OCI-LY7 (cell line): ENCODE data around the gene PRIMPOL. TPM values are rescaled to one million over a fixed set of nuclear protein-coding genes. Genes with fewer than 3 reads are reported as not detected.

Experiments used
- BruUV-seq: library from RNA; stranded (reverse); fragments of 400-500 nt; replicated peaks from 2 replicates; lab custom pipeline; 2021; lab: Mats Ljungman, UMichigan
- CTCF ChIA-PET: fragments of 300-600 bp; sonication (Branson Sonifier 250); formaldehyde crosslinking; loops from one replicate; lab custom pipeline; 2022; ENCODE audit warnings: antibody characterized with exemption; ENCODE audit not compliant: unreplicated experiment; lab: Charles Lee
- POLR2A ChIA-PET: fragments of 300-600 bp; sonication (Branson Sonifier 250); formaldehyde crosslinking; loops from one replicate; lab custom pipeline; 2022; ENCODE audit warnings: antibody characterized with exemption; lab: Charles Lee
- DNase-seq: peaks from one replicate; pipeline ENCODE4 v3.0.0-alpha.2; 2015; ENCODE audit warnings: low spot score
- H2AFZ ChIP-seq: fragments of 200-600 bp; sonication (generic), shearing (Covaris generic); 2 replicates; pipeline ENCODE4 v1.6.1; 2014; ENCODE audit warnings: mild to moderate bottlenecking, antibody characterized with exemption, low read length, moderate library complexity
- H3K27ac ChIP-seq: fragments of 200-600 bp; sonication (generic); 2 replicates; pipeline ENCODE4 v1.5.1; 2014; ENCODE audit warnings: mixed run types, low read depth, mild to moderate bottlenecking, moderate library complexity, low read length, inconsistent platforms; ENCODE audit not compliant: poor library complexity, severe bottlenecking
- H3K36me3 ChIP-seq: fragments of 200-600 bp; sonication (generic); 2 replicates; pipeline ENCODE4 v1.6.1; 2014; ENCODE audit warnings: mild to moderate bottlenecking, antibody characterized with exemption, low read length, moderate library complexity, mixed read lengths; ENCODE audit not compliant: insufficient read depth
- H3K4me1 ChIP-seq: fragments of 200-600 bp; sonication (generic); 2 replicates; pipeline ENCODE4 v1.5.1; 2014; ENCODE audit warnings: mild to moderate bottlenecking, low read length; ENCODE audit not compliant: insufficient read depth, poor library complexity, severe bottlenecking
- H3K4me2 ChIP-seq: fragments of 200-600 bp; sonication (generic); 2 replicates; pipeline ENCODE4 v1.6.1; 2014; ENCODE audit warnings: mild to moderate bottlenecking, low read length
- H3K4me3 ChIP-seq: fragments of 200-600 bp; sonication (generic); 2 replicates; pipeline ENCODE4 v1.5.1; 2014; ENCODE audit warnings: mild to moderate bottlenecking, low read depth, low read length; ENCODE audit not compliant: poor library complexity, severe bottlenecking
- H3K79me2 ChIP-seq: fragments of 200-600 bp; sonication (generic); 2 replicates; pipeline ENCODE4 v1.6.1; 2016; ENCODE audit warnings: low read depth, mild to moderate bottlenecking, low read length, moderate library complexity, mixed read lengths; ENCODE audit not compliant: insufficient read depth
- H3K9me2 ChIP-seq: fragments of 200-600 bp; sonication (generic); 2 replicates; pipeline ENCODE4 v1.6.1; 2016; ENCODE audit warnings: mild to moderate bottlenecking, low read length, mixed read lengths; ENCODE audit not compliant: insufficient read depth
- H3K9me3 ChIP-seq: fragments of 200-600 bp; sonication (generic); 2 replicates; pipeline ENCODE4 v1.6.1; 2014; ENCODE audit warnings: mild to moderate bottlenecking, mixed run types, low read length, mixed read lengths
- H4K20me1 ChIP-seq: fragments of 200-600 bp; sonication (generic); 2 replicates; pipeline ENCODE4 v1.6.1; 2014; ENCODE audit warnings: mild to moderate bottlenecking, antibody characterized with exemption, low read length, moderate library complexity, mixed read lengths; ENCODE audit not compliant: insufficient read depth
- CTCF ChIP-seq: fragments of 200-600 bp; sonication (generic); conservative IDR thresholded peaks from 2 replicates; pipeline ENCODE4 v1.5.1; 2014; ENCODE audit warnings: mild to moderate bottlenecking, antibody characterized with exemption, low read length, moderate library complexity, mixed read lengths
- EZH2phosphoT487 ChIP-seq: fragments of 200-600 bp; sonication (generic); IDR thresholded peaks from 2 replicates; pipeline ENCODE4 v1.6.1; 2018; ENCODE audit warnings: low read depth, borderline replicate concordance, mild to moderate bottlenecking, mixed run types, antibody characterized with exemption, low read length, moderate library complexity, mixed read lengths
- intact Hi-C: fragments of 100-400 bp; cut with micrococcal nuclease; formaldehyde crosslinking; loops from one replicate; pipeline ENCODE4 v1.10.0; 2022; ENCODE audit not compliant: unreplicated experiment
- total RNA-seq, 2 experiments: library from RNA; depleted of rRNA in 1 of 2; stranded (reverse); fragments of >200 nt in 1 of 2; shearing (Covaris generic) in 1 of 2; gene quantifications; 2 replicates each; pipeline ENCODE4 v1.2.3, GENCODE V29; 2014 to 2022

Gene PRIMPOL
- total RNA-seq, 2 experiments from 2014 or later, result 8.8 to 23.4 TPM

DNA sequence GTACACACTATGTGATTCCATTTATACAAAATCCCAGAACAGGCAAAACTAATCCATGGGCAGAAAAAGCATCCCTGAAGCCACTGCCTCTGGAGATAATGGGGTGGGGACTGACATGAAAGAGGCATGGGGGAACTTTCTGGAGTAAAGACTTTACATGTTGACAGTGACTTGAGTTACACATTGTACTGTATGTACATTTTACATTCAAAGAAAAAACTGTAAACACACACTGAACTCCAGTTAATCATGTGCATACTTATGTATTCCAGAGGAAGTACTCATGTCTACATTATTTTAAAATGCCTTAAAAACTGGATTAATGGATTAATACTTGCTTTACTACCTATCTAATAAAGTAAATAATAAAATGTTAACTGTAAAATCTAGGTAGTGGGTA lies 62.8 kb downstream of the PRIMPOL start:
- H4K20me1 ChIP-seq, result no peaks in the 10 kb centered on the region
- peaks cover 9% of the 10 kb centered on the region; the same call in 1 of the 2 replicates for H3K79me2 ChIP-seq
- no peak overlapping the region for H2AFZ ChIP-seq
- no TSS peak for BruUV-seq
- peaks cover 7% of the 10 kb centered on the region for H3K4me1 ChIP-seq
- no peak overlapping the region for H3K27ac ChIP-seq
- POLR2A ChIA-PET, result interaction anchor here (0.7 kb wide), 1 partner anchor 22 kb away, joined by 5 read pairs; the partner anchor contains the start of gene CENPU
- no peak overlapping the region for H3K4me2 ChIP-seq
- H3K4me3 ChIP-seq, result no peak overlapping the region
- TF ChIP-seq EZH2phosphoT487, result no peak
- no peak for TF ChIP-seq CTCF
- intact Hi-C loops, result no loop called here
- CTCF ChIA-PET, result no interaction called here
- peaks cover 100% of the 10 kb centered on the region for H3K36me3 ChIP-seq
- no peak for DNase-seq
- peaks cover 8% of the 10 kb centered on the region; the same call in 1 of the 2 replicates for H3K9me3 ChIP-seq
- H3K9me2 ChIP-seq, result no peaks in the 10 kb centered on the region

DNA sequence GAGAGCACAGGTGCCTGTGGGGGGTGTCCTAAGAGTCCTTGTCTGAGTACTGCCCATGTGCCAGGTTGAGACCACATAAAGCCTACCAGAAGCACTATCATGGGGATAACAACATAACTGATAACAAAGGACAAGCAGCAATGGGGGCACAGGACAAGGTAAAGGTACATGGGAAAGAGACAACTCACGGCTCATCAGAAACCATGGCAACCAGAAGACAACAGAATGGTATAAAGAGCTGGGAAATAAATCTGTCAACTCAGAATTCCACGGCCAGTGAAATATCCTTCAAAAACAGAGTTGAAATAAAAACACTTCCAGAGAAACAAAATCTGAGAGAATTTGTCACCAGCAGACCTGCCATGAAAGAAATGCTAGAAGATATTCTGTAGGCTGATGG lies 64.3 kb downstream of the PRIMPOL start:
- CTCF ChIA-PET, result no interaction called here
- intact Hi-C loops, result no loop called here
- Histone ChIP-seq H3K36me3 (peaks cover 100% of the 10 kb centered on the region), H3K4me2 (no peak overlapping the region), H4K20me1 (no peaks in the 10 kb centered on the region), H3K4me1 (peaks cover 10% of the 10 kb centered on the region), H2AFZ (no peak overlapping the region), H3K9me2 (no peaks in the 10 kb centered on the region), H3K27ac (no peak overlapping the region), H3K9me3 (peaks cover 8% of the 10 kb centered on the region; the same call in 1 of the 2 replicates), H3K4me3 (no peak overlapping the region), H3K79me2 (0 out of 2 replicates have a peak, but pooled peaks cover 3% of the 10 kb centered on the region)
- no peak for TF ChIP-seq EZH2phosphoT487
- TF ChIP-seq CTCF, result no peak
- POLR2A ChIA-PET, result interaction anchor here (0.8 to 1.7 kb wide), 3 partner anchors 12 to 19 kb away, joined by 3 read pairs; no protein-coding TSS in a partner anchor
- DNase-seq, result no peak
- BruUV-seq, result no TSS peak

DNA sequence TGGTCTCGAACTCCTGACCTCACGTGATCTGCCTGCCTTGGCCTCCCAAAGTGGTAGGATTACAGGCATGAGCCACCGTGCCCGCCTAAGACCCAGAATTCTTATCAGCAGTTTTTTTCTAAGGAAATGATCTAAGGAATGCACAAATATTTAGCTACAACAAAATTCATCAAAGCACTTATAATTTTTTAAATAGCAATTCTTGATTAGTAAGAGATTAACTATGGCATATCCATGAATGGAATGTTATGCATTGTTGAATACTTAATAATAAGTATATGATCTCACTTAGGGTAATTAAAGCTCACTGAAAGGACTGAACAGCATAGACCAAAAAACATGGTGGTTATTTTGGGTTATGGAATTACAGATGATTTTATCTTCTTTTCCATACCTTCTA lies 66.0 kb downstream of the PRIMPOL start:
- Histone ChIP-seq H3K9me3 (no peaks in the 10 kb centered on the region), H3K4me2 (no peak overlapping the region), H3K4me1 (peaks cover 10% of the 10 kb centered on the region), H3K4me3 (no peak overlapping the region), H2AFZ (no peak overlapping the region), H3K36me3 (peaks cover 100% of the 10 kb centered on the region), H3K27ac (no peak overlapping the region), H3K79me2 (peaks cover 18% of the 10 kb centered on the region; the same call in 1 of the 2 replicates), H4K20me1 (no peaks in the 10 kb centered on the region), H3K9me2 (no peaks in the 10 kb centered on the region)
- intact Hi-C loops, result no loop called here
- no TSS peak for BruUV-seq
- no peak for DNase-seq
- POLR2A ChIA-PET, result interaction anchor here (0.7 to 1.5 kb wide), 5 partner anchors 9 to 181 kb away, joined by 3 to 5 read pairs (median 3); partner anchors contain the start of gene CENPU
- TF ChIP-seq EZH2phosphoT487, result no peak
- no peak for TF ChIP-seq CTCF
- CTCF ChIA-PET, result no interaction called here
